OCI-LY3 (cell line): ENCODE measurements around the gene OR52B6.
"Not testable (repeated sequence)": the region's sequence is repeated elsewhere in the genome, so short reads cannot be mapped to it uniquely, and the experiment has no call there.

Experiments used
- CTCF ChIP-seq: fragments of 200-600, 300-600 bp; sonication (generic); IDR thresholded peaks from 2 replicates; pipeline ENCODE4 v1.5.1; 2014; ENCODE audit warnings: antibody characterized with exemption, low read length, low read depth
- EZH2phosphoT487 ChIP-seq: fragments of 200-600 bp; shearing (Covaris generic); IDR thresholded peaks from 2 replicates; pipeline ENCODE4 v1.6.1; 2018; ENCODE audit warnings: antibody characterized with exemption, mixed run types, low read depth

GRCh38 chr11:5602791-5603190 lies 22.1 kb downstream of the OR52B6 start:
- TF ChIP-seq CTCF, EZH2phosphoT487: not testable (repeated sequence)
